GOT3 (cell line): ENCODE data around the gene GARS1.

Experiments used
- DNase-seq: peaks from one replicate; lab custom pipeline; 2025; ENCODE audit warnings: mixed read lengths; lab: John Stamatoyannopoulos, UW

Gene GARS1

GRCh38 chr7:30655096-30655970 is 60.7 kb downstream of the GARS1 start:
- no peak for DNase-seq

GRCh38 chr7:30656006-30656957 is 61.6 kb downstream of the GARS1 start:
- no peak for DNase-seq

GRCh38 chr7:30657131-30657530 is 62.5 kb downstream of the GARS1 start:
- DNase-seq: no peak

- DNase-seq: no peak
Measured at GRCh38 chr7:30658479-30659074, 63.9 kb downstream of the GARS1 start.

- DNase-seq: no peak
Measured at GRCh38 chr7:30659312-30659711, 64.6 kb downstream of the GARS1 start.

GRCh38 chr7:30660331-30661255 is 65.9 kb downstream of the GARS1 start:
- DNase-seq: no peak

GRCh38 chr7:30661926-30662325 is 67.2 kb downstream of the GARS1 start:
- DNase-seq: no peak

- DNase-seq: no peak
Measured at GRCh38 chr7:30662431-30662939, 67.8 kb downstream of the GARS1 start.

GRCh38 chr7:30663414-30663813 is 68.7 kb downstream of the GARS1 start:
- no peak for DNase-seq

GRCh38 chr7:30664184-30664885 is 69.7 kb downstream of the GARS1 start:
- no peak for DNase-seq

- no peak for DNase-seq
Measured at GRCh38 chr7:30665043-30665442, 70.4 kb downstream of the GARS1 start.

GRCh38 chr7:30665449-30665848 is 70.8 kb downstream of the GARS1 start:
- no peak for DNase-seq

- DNase-seq: no peak
Measured at GRCh38 chr7:30667172-30667571, 72.5 kb downstream of the GARS1 start.

- no peak for DNase-seq
Measured at GRCh38 chr7:30668102-30668501, 73.4 kb downstream of the GARS1 start.

- no peak for DNase-seq
Measured at GRCh38 chr7:30671793-30672465, 77.3 kb downstream of the GARS1 start.

- no peak for DNase-seq
Measured at GRCh38 chr7:30674420-30674819, 79.7 kb downstream of the GARS1 start.

GRCh38 chr7:30674876-30675275 is 80.2 kb downstream of the GARS1 start:
- no peak for DNase-seq

- no peak for DNase-seq
Measured at GRCh38 chr7:30678805-30679204, 84.1 kb downstream of the GARS1 start.

- DNase-seq: no peak
Measured at GRCh38 chr7:30679664-30680063, 85.0 kb downstream of the GARS1 start.

- no peak for DNase-seq
Measured at GRCh38 chr7:30681331-30681797, 86.7 kb downstream of the GARS1 start.
